GM23338 (cell line): Measurements from ENCODE around the gene FBXO34. TPM values are rescaled to one million over a fixed set of nuclear protein-coding genes. Genes with fewer than 3 reads are reported as not detected.

Experiments used
- ATAC-seq: fragments of 200-7000 bp; cut with Tn5 transposase; 3 replicates; pipeline ENCODE4 v1.9.1; 2020
- DNase-seq: peaks from one replicate; pipeline ENCODE4 v3.0.0-alpha.2; 2015; ENCODE audit warnings: low spot score
- H2AFZ ChIP-seq: fragments of 200-600 bp; sonication (generic); 2 replicates; pipeline ENCODE4 v1.8.0; 2016; ENCODE audit warnings: antibody characterized with exemption, mild to moderate bottlenecking, moderate library complexity
- H3F3A ChIP-seq: fragments of 200-600 bp; sonication (generic); replicated peaks from 2 replicates; pipeline ENCODE4 v1.8.0; 2017; ENCODE audit warnings: antibody characterized with exemption, mixed run types, low read depth
- H3K27ac ChIP-seq: fragments of 200-600 bp; sonication (generic); 2 replicates; pipeline ENCODE4 v1.6.1; 2016; ENCODE audit warnings: low read depth
- H3K27me3 ChIP-seq: fragments of 200-600 bp; sonication (generic); 2 replicates; pipeline ENCODE4 v1.8.0; 2016; ENCODE audit warnings: mild to moderate bottlenecking, mixed run types, moderate library complexity; ENCODE audit not compliant: insufficient read depth
- H3K36me3 ChIP-seq: fragments of 200-600 bp; sonication (generic); 2 replicates; pipeline ENCODE4 v1.8.0; 2016; ENCODE audit warnings: mild to moderate bottlenecking; ENCODE audit not compliant: insufficient read depth
- H3K4me1 ChIP-seq: fragments of 200-600 bp; sonication (generic); 2 replicates; pipeline ENCODE4 v1.8.0; 2016; ENCODE audit warnings: mild to moderate bottlenecking, moderate library complexity; ENCODE audit not compliant: insufficient read depth
- H3K4me2 ChIP-seq: fragments of 200-600 bp; sonication (generic); 2 replicates; pipeline ENCODE4 v1.7.1; 2017; ENCODE audit warnings: mixed run types
- H3K4me3 ChIP-seq: fragments of 200-600 bp; sonication (generic); 2 replicates; pipeline ENCODE4 v1.6.1; 2016; ENCODE audit warnings: mixed run types
- H3K79me2 ChIP-seq: fragments of 200-600 bp; sonication (generic); replicated peaks from 2 replicates; pipeline ENCODE4 v1.8.0; 2017; ENCODE audit warnings: mild to moderate bottlenecking; ENCODE audit not compliant: insufficient read depth
- H3K9me2 ChIP-seq: fragments of 200-600 bp; sonication (generic); 2 replicates; pipeline ENCODE4 v1.8.0; 2017; ENCODE audit not compliant: insufficient read depth
- H4K20me1 ChIP-seq: fragments of 200-600 bp; sonication (generic); replicated peaks from 2 replicates; pipeline ENCODE4 v1.8.0; 2017; ENCODE audit warnings: mild to moderate bottlenecking; ENCODE audit not compliant: insufficient read depth
- H3K27ac Mint-ChIP-seq: 2 replicates; pipeline ENCODE4 v1.8.0; 2020; ENCODE audit warnings: inconsistent platforms, mild to moderate bottlenecking, moderate library complexity, mixed read lengths
- H3K27me3 Mint-ChIP-seq: 3 replicates; pipeline ENCODE4 v1.8.0; 2022; ENCODE audit warnings: low read depth, mild to moderate bottlenecking, moderate library complexity, mixed read lengths, inconsistent platforms; ENCODE audit not compliant: insufficient read depth, poor library complexity
- H3K36me3 Mint-ChIP-seq: 3 replicates; pipeline ENCODE4 v1.8.0; 2021; ENCODE audit warnings: low read depth, mild to moderate bottlenecking, inconsistent platforms, moderate library complexity, mixed read lengths
- H3K4me1 Mint-ChIP-seq: 3 replicates; pipeline ENCODE4 v1.8.0; 2020; ENCODE audit warnings: mild to moderate bottlenecking, inconsistent platforms, mixed read lengths
- H3K4me3 Mint-ChIP-seq: 3 replicates; pipeline ENCODE4 v1.8.0; 2021; ENCODE audit warnings: moderate library complexity, mild to moderate bottlenecking, inconsistent platforms, mixed read lengths
- H3K9me3 Mint-ChIP-seq: 3 replicates; pipeline ENCODE4 v1.8.0; 2020; ENCODE audit warnings: moderate library complexity, mild to moderate bottlenecking, inconsistent platforms, mixed read lengths
- CREB1 ChIP-seq: fragments of 250-450 bp; sonication (Bioruptor Pico); IDR thresholded peaks from 2 replicates; pipeline ENCODE4 v1.5.0; 2020; ENCODE audit warnings: low read depth, mild to moderate bottlenecking, moderate library complexity
- CTCF ChIP-seq, 2 experiments: fragments of 200-600 bp in 1 of 2; sonication (generic) in 1 of 2; conservative IDR thresholded peaks; 2 replicates each; pipeline versions ENCODE4 v1.5.1 to v1.6.1; 2016 to 2017; ENCODE audit warnings: antibody characterized with exemption in 2 of 2, low read depth in 2 of 2, mild to moderate bottlenecking in 2 of 2, moderate library complexity in 1 of 2
- ETS1 ChIP-seq: IDR thresholded peaks from 2 replicates; pipeline ENCODE4 v1.6.1; 2016; ENCODE audit warnings: antibody characterized with exemption
- EZH2 ChIP-seq: fragments of 200-600 bp; sonication (generic); IDR thresholded peaks from one replicate; pipeline ENCODE4 v1.8.0; 2017; ENCODE audit warnings: antibody characterized with exemption, mild to moderate bottlenecking, low read depth; ENCODE audit not compliant: unreplicated experiment
- EZH2phosphoT487 ChIP-seq: fragments of 200-600 bp; sonication (generic); IDR thresholded peaks from one replicate; pipeline ENCODE4 v1.8.1; 2018; ENCODE audit warnings: antibody characterized with exemption; ENCODE audit not compliant: unreplicated experiment
- JUNB ChIP-seq: IDR thresholded peaks from one replicate; pipeline ENCODE4 v1.6.1; 2016; ENCODE audit warnings: antibody characterized with exemption; ENCODE audit not compliant: unreplicated experiment
- POLR2AphosphoS5 ChIP-seq: IDR thresholded peaks from 2 replicates; pipeline ENCODE4 v1.6.1; 2016; ENCODE audit warnings: antibody characterized with exemption, low read depth
- REST ChIP-seq: IDR thresholded peaks from one replicate; pipeline ENCODE4 v1.6.1; 2018; ENCODE audit warnings: antibody characterized with exemption; ENCODE audit not compliant: unreplicated experiment
- STAT1 ChIP-seq: IDR thresholded peaks from one replicate; pipeline ENCODE4 v1.6.1; 2016; ENCODE audit warnings: antibody characterized with exemption; ENCODE audit not compliant: unreplicated experiment
- ZNF114 ChIP-seq: fragments of 250-450 bp; sonication (Bioruptor Pico); IDR thresholded peaks from 2 replicates; pipeline ENCODE4 v1.5.0; 2020; ENCODE audit warnings: mild to moderate bottlenecking, moderate library complexity
- ZNF331 ChIP-seq: fragments of 250-450 bp; sonication (Bioruptor Pico); IDR thresholded peaks from 2 replicates; pipeline ENCODE4 v1.5.0; 2020; ENCODE audit warnings: low read depth, mild to moderate bottlenecking, moderate library complexity
- polyA plus RNA-seq: library from polyadenylated mRNA; unstranded; fragments of >200 nt; fragmentation: Nextera tagmentation; extraction: Ambion mirVana; gene quantifications from 2 replicates; pipeline ENCODE4 v1.2.1, GENCODE V29; 2016
- total RNA-seq: library from RNA; depleted of rRNA; stranded (reverse); fragments of >200 nt; shearing (Covaris generic); gene quantifications from 2 replicates; pipeline ENCODE4 v1.2.3, GENCODE V29; 2014

The FBXO34 gene
- total and polyA plus RNA-seq, 2 experiments from 2014 or later, result 9.4 to 13.4 TPM

- H3K27ac ChIP-seq, result no peak overlapping the region
- Mint-ChIP-seq H3K36me3 (no peaks in the 10 kb centered on the region), H3K27me3 (no peaks in the 10 kb centered on the region), H3K9me3 (no peaks in the 10 kb centered on the region), H3K4me3 (no peak overlapping the region), H3K27ac (no peak overlapping the region; the same call in 1 of the 2 replicates), H3K4me1 (peaks cover 21% of the 10 kb centered on the region; the same call in 2 of the 3 replicates)
- H3K9me2 ChIP-seq, result no peaks in the 10 kb centered on the region
- H3F3A ChIP-seq, result no peaks in the 10 kb centered on the region
- no peaks in the 10 kb centered on the region for H3K27me3 ChIP-seq
- no peak overlapping the region for H3K4me2 ChIP-seq
- peaks cover 10% of the 10 kb centered on the region for H4K20me1 ChIP-seq
- H2AFZ ChIP-seq, result no peak overlapping the region
- peak; percentile 74 for ATAC-seq
- H3K4me3 ChIP-seq, result no peak overlapping the region
- peaks cover 48% of the 10 kb centered on the region for H3K79me2 ChIP-seq
- H3K4me1 ChIP-seq, result peaks cover 11% of the 10 kb centered on the region
- TF ChIP-seq ZNF114 (CRISPR knock-in tag) (no peak), EZH2 (no peak), ETS1 (no peak), EZH2phosphoT487 (no peak), REST (no peak), JUNB (no peak), CREB1 (CRISPR knock-in tag) (no peak), ZNF331 (no peak), CTCF (conservative IDR thresholded peaks at IDR 0.05; ENCODE audit: low read depth in 2 of 2) (no peak)
- H3K36me3 ChIP-seq, result no peaks in the 10 kb centered on the region
- DNase-seq, result peak; percentile 19
Measured at GRCh38 chr14:55339770-55340169, 68.5 kb downstream of the FBXO34 start.

GRCh38 chr14:55340482-55340881 lies 69.3 kb downstream of the FBXO34 start:
- peaks cover 41% of the 10 kb centered on the region for H3K79me2 ChIP-seq
- DNase-seq (no peak), ATAC-seq (no peak)
- no peaks in the 10 kb centered on the region for H3K27me3 Mint-ChIP-seq
- H3K27ac ChIP-seq, result no peak overlapping the region
- H2AFZ ChIP-seq, result no peak overlapping the region
- no peaks in the 10 kb centered on the region for H3K27me3 ChIP-seq
- no peak overlapping the region for H3K4me3 Mint-ChIP-seq
- peaks cover 19% of the 10 kb centered on the region; the same call in 2 of the 3 replicates for H3K4me1 Mint-ChIP-seq
- H3K27ac Mint-ChIP-seq, result no peak overlapping the region
- no peaks in the 10 kb centered on the region for H3K36me3 ChIP-seq
- no peaks in the 10 kb centered on the region for H3K9me3 Mint-ChIP-seq
- no peaks in the 10 kb centered on the region for H3K36me3 Mint-ChIP-seq
- no peak overlapping the region for H3K4me2 ChIP-seq
- H4K20me1 ChIP-seq, result peaks cover 4% of the 10 kb centered on the region; the same call in 1 of the 2 replicates
- peaks cover 11% of the 10 kb centered on the region for H3K4me1 ChIP-seq
- H3K9me2 ChIP-seq, result no peaks in the 10 kb centered on the region
- H3F3A ChIP-seq, result no peaks in the 10 kb centered on the region
- no peak overlapping the region for H3K4me3 ChIP-seq
- TF ChIP-seq POLR2AphosphoS5 (no peak), EZH2phosphoT487 (no peak), STAT1 (no peak), ZNF331 (no peak), CREB1 (CRISPR knock-in tag) (no peak), JUNB (no peak), EZH2 (no peak), ETS1 (no peak)
